ENCODE data around the gene TCF19. TPM values are rescaled to one million over a fixed set of nuclear protein-coding genes. Genes with fewer than 3 reads are reported as not detected.

Gene TCF19
- total and polyA plus RNA-seq, 7 experiments from 2014 or later: 4.3 to 78.9 (median 9.4) TPM

Other genes starting within 250 kb of the TCF19 start
- 10 to 100 TPM; 22.2 to 47.3 (median 37.9) TPM for gene VARS2, start 244.4 kb upstream of the TCF19 start, total RNA-seq
- 10 to 100 TPM; 17.1 to 18.9 TPM for gene VARS2, start 244.4 kb upstream of the TCF19 start, polyA plus RNA-seq
- not detected for gene SFTA2, start 226.4 kb upstream of the TCF19 start, total RNA-seq
- gene SFTA2, start 226.4 kb upstream of the TCF19 start, polyA plus RNA-seq: under 1 TPM in 1 of 2 donors, not detected in 1; 0.34 TPM
- not detected for gene MUCL3, start 217.6 kb upstream of the TCF19 start, total RNA-seq
- not detected for gene MUCL3, start 217.6 kb upstream of the TCF19 start, polyA plus RNA-seq
- gene MUC21, start 174.9 kb upstream of the TCF19 start, total RNA-seq: not detected
- not detected for gene MUC21, start 174.9 kb upstream of the TCF19 start, polyA plus RNA-seq
- not detected for gene MUC22, start 148.1 kb upstream of the TCF19 start, total RNA-seq
- not detected for gene MUC22, start 148.1 kb upstream of the TCF19 start, polyA plus RNA-seq
- gene C6orf15, start 46.0 kb upstream of the TCF19 start, total RNA-seq: not detected
- gene C6orf15, start 46.0 kb upstream of the TCF19 start, polyA plus RNA-seq: not detected
- not detected for gene PSORS1C1, start 43.8 kb upstream of the TCF19 start, total RNA-seq
- gene PSORS1C1, start 43.8 kb upstream of the TCF19 start, polyA plus RNA-seq: not detected
- not detected for gene CDSN, start 38.1 kb upstream of the TCF19 start, total RNA-seq
- not detected for gene CDSN, start 38.1 kb upstream of the TCF19 start, polyA plus RNA-seq
- gene PSORS1C2, start 19.5 kb upstream of the TCF19 start, total RNA-seq: not detected
- not detected for gene PSORS1C2, start 19.5 kb upstream of the TCF19 start, polyA plus RNA-seq
- gene CCHCR1, start 787 bp upstream of the TCF19 start, total RNA-seq: 10 to 100 TPM; 20.1 to 46.4 (median 35.5) TPM
- gene CCHCR1, start 787 bp upstream of the TCF19 start, polyA plus RNA-seq: 10 to 100 TPM in 1 of 2 donors, 1 to 10 TPM in 1; 6.9 to 11.1 TPM
- gene POU5F1, start 12.1 kb downstream of the TCF19 start, total RNA-seq: under 1 TPM in 1 of 5 experiments, not detected in 4; 0.46 TPM
- under 1 TPM in 1 of 2 donors, not detected in 1; 0.18 TPM for gene POU5F1, start 12.1 kb downstream of the TCF19 start, polyA plus RNA-seq
- 1,000 to 10,000 TPM; 1,349 to 2,513 (median 1,489) TPM for gene HLA-C, start 113.5 kb downstream of the TCF19 start, total RNA-seq
- 1,000 to 10,000 TPM; 2,614 to 2,874 TPM for gene HLA-C, start 113.5 kb downstream of the TCF19 start, polyA plus RNA-seq
- gene HLA-B, start 198.6 kb downstream of the TCF19 start, total RNA-seq: 1,000 to 10,000 TPM; 5,136 to 7,364 (median 5,516) TPM
- 1,000 to 10,000 TPM; 5,467 to 7,459 TPM for gene HLA-B, start 198.6 kb downstream of the TCF19 start, polyA plus RNA-seq
- gene MICA, start 245.0 kb downstream of the TCF19 start, total RNA-seq: 10 to 100 TPM; 12.1 to 17.4 (median 15.2) TPM
- gene MICA, start 245.0 kb downstream of the TCF19 start, polyA plus RNA-seq: 1 to 10 TPM; 4.3 to 8.4 TPM

All from naive thymus-derived CD4-positive, alpha-beta T cell (primary cell).